Measurements from ENCODE around the gene FOXF1. TPM values are rescaled to one million over a fixed set of nuclear protein-coding genes. Genes with fewer than 3 reads are reported as not detected.

Gene FOXF1
- total and polyA plus RNA-seq, 4 donors, result 0.56 to 1.2 (median 0.89) TPM

DNA sequence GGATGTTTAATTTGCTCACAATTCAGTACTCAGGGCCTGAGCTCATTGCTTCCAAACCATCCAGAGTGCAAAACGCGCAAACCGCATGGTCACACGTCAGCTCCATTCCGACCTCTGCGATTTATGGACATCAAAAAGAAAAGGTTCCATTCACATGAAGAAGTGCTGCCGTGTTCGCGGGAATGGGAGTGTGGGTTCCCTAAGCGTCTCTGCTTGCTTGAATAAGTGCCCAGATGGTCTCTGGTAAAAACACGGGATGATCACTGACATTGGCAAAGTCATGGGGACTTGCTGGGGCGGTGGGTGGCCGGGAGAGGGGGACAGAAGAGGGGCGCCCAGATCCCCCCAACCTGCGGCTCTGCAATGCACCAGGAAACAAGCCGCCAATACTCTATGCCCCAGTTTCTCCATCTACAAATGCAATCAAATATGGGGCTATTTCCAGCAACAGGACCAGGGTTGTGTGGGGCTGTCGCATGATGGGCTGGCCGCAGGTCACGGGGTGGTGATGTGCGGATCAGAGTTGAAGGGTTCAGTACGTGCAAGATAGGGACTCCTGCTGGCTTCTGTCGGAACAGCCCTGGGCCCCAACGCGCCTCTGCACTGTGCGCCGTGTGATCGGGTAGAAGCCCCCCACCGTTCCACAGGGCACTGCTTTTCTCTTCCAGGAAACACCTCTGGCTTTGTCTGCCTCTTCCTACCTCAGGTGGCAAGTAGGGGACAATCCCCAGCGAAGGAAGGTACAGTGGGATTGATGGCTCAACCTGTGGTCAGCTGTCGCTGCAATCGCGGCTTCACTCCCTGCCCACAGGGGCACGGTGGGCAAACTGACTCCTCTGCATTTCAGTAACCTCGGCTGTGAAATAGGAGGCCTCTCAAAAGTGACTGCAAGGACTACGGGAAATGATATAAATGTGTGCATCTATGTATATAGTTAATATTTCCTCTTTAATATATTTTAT is 11.2 kb downstream of the FOXF1 start:
- WGBS, result 73% methylated on average over 35 of the region's 35 CpGs
- H3K36me3 ChIP-seq (ENCODE audit: control insufficient read depth in 4 of 4, insufficient read depth in 3 of 4, low read depth in 1 of 4, low read length in 3 of 4), result no peaks in the 10 kb centered on the region
- DNase-seq (ENCODE audit: low spot score), result no peak
- peaks cover 2 to 21% (median 9%) of the 10 kb centered on the region in 4 donors for H3K27me3 ChIP-seq (ENCODE audit: control insufficient read depth in 4 of 4, insufficient read depth in 4 of 4, low read length in 3 of 4)
- no peak overlapping the region for H3K27ac ChIP-seq (ENCODE audit: low read depth in 1 of 2, low read length in 2 of 2)
- no peak overlapping the region for H3K9ac ChIP-seq (ENCODE audit: low read depth in 1 of 2, low read length in 2 of 2)
- H3K9me3 ChIP-seq (ENCODE audit: control insufficient read depth in 4 of 4, low read length in 3 of 4), result no peaks in the 10 kb centered on the region
- peaks cover 0 to 2% (median 0%) of the 10 kb centered on the region in 4 donors for H3K4me1 ChIP-seq (ENCODE audit: control insufficient read depth in 4 of 4, insufficient read depth in 4 of 4, low read length in 3 of 4)
- H3K4me3 ChIP-seq (ENCODE audit: low read depth in 1 of 3, low read length in 3 of 3), result no peak overlapping the region
- no peak for TF ChIP-seq HNF4G (IDR thresholded peaks at IDR 0.05)
- no peak for TF ChIP-seq REST (IDR thresholded peaks at IDR 0.05)
- no peak for TF ChIP-seq RAD21 (IDR thresholded peaks at IDR 0.05)
- TF ChIP-seq ATF3 (IDR thresholded peaks at IDR 0.05), result no peak
- TF ChIP-seq EGR1 (IDR thresholded peaks at IDR 0.05; ENCODE audit: low read depth in 2 of 2), result no peak
- no peak for TF ChIP-seq JUND (IDR thresholded peaks at IDR 0.05)
- TF ChIP-seq FOXA1 (IDR thresholded peaks at IDR 0.05), result no peak
- TF ChIP-seq HNF4A (conservative IDR thresholded peaks at IDR 0.05), result no peak
- TF ChIP-seq, protein P1, sequence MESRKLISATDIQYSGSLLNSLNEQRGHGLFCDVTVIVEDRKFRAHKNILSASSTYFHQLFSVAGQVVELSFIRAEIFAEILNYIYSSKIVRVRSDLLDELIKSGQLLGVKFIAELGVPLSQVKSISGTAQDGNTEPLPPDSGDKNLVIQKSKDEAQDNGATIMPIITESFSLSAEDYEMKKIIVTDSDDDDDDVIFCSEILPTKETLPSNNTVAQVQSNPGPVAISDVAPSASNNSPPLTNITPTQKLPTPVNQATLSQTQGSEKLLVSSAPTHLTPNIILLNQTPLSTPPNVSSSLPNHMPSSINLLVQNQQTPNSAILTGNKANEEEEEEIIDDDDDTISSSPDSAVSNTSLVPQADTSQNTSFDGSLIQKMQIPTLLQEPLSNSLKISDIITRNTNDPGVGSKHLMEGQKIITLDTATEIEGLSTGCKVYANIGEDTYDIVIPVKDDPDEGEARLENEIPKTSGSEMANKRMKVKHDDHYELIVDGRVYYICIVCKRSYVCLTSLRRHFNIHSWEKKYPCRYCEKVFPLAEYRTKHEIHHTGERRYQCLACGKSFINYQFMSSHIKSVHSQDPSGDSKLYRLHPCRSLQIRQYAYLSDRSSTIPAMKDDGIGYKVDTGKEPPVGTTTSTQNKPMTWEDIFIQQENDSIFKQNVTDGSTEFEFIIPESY (IDR thresholded peaks at IDR 0.05), result no peak

DNA sequence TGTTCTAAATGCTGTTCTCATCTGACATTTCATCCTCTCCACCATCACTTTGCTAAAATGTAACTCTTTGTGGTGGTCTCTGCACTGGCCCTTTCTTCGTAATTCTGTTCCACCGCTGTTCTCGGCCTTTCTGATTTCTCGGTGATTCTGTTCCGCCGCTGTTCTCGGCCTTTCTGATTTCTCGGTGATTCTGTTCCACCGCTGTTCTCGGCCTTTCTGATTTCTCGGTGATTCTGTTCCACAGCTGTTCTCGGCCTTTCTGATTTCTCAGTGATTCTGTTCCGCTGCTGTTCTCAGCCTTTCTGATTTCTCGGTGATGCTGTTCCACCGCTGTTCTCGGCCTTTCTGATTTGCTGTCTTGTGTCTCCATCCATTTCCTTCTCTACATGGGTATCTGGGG is 12.3 kb downstream of the FOXF1 start:
- peaks cover 0 to 2% (median 0%) of the 10 kb centered on the region in 4 donors for H3K4me1 ChIP-seq (ENCODE audit: control insufficient read depth in 4 of 4, insufficient read depth in 4 of 4, low read length in 3 of 4)
- 87% methylated on average over 16 of the region's 16 CpGs for WGBS
- no peak for DNase-seq (ENCODE audit: low spot score)
- no peak overlapping the region for H3K27ac ChIP-seq (ENCODE audit: low read depth in 1 of 2, low read length in 2 of 2)
- no peak overlapping the region for H3K9ac ChIP-seq (ENCODE audit: low read depth in 1 of 2, low read length in 2 of 2)
- H3K9me3 ChIP-seq (ENCODE audit: control insufficient read depth in 4 of 4, low read length in 3 of 4), result no peaks in the 10 kb centered on the region
- no peaks in the 10 kb centered on the region for H3K36me3 ChIP-seq (ENCODE audit: control insufficient read depth in 4 of 4, insufficient read depth in 3 of 4, low read depth in 1 of 4, low read length in 3 of 4)
- TF ChIP-seq YY1 (IDR thresholded peaks at IDR 0.05), result no peak
- no peak for TF ChIP-seq ATF3 (IDR thresholded peaks at IDR 0.05)
- no peak for TF ChIP-seq HNF4G (IDR thresholded peaks at IDR 0.05)
- no peak for TF ChIP-seq FOXA1 (IDR thresholded peaks at IDR 0.05)
- no peak for TF ChIP-seq RAD21 (IDR thresholded peaks at IDR 0.05)
- no peak for TF ChIP-seq REST (IDR thresholded peaks at IDR 0.05)
- peaks cover 0 to 14% (median 4%) of the 10 kb centered on the region in 4 donors for H3K27me3 ChIP-seq (ENCODE audit: control insufficient read depth in 4 of 4, insufficient read depth in 4 of 4, low read length in 3 of 4)
- no peak overlapping the region for H3K4me3 ChIP-seq (ENCODE audit: low read depth in 1 of 3, low read length in 3 of 3)

Data from liver (tissue), 9 donors.